HG03064 (cell line): ENCODE measurements around the gene BEAN1.

Experiments used
- ATAC-seq: cut with Tn5 transposase; IDR thresholded peaks from one replicate; pipeline ENCODE4 v1.9.1; 2021; ENCODE audit warnings: low read depth; ENCODE audit not compliant: unreplicated experiment

The BEAN1 gene

DNA sequence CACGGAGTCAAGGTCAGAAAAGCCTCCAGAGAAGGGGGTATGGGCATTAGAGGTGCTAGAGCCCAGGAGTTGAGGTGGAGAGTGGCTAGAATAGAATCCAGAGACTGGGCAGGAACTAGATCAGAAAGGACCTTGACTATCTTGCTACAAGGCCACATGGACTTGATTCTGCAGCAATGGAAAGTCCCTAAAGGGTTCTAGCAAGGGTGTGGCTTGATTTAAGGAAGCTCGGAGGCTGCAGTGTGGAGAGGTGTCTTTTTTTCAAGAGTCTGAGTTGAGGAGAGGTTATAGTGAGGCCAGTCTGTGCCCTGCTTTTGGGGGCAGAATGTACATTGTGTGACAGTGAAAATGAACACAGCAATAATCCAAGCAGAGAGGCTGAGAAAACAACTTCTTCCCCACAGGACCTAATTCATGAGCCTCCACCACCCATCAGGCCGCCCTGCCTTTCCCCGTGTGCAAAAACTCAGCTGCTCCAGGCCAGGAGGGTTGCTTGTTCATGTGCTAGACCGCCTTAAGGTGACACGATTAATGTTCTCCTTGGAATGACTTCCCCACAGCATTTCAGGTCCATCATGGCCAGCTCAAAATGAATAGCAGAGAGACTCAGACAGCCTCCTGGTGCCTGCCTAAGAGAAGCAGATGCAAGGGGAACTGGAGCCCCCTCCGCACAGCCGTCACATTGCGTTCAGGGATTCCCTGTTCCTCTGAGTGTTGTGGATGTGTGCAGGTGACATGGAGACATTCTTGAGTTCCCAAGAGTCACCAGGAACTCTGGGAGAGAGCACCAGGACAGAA, 8.7 kb upstream of the BEAN1 start:
- ATAC-seq: no peak

GRCh38 chr16:66419527-66419926, 7.6 kb upstream of the BEAN1 start:
- no peak for ATAC-seq

DNA sequence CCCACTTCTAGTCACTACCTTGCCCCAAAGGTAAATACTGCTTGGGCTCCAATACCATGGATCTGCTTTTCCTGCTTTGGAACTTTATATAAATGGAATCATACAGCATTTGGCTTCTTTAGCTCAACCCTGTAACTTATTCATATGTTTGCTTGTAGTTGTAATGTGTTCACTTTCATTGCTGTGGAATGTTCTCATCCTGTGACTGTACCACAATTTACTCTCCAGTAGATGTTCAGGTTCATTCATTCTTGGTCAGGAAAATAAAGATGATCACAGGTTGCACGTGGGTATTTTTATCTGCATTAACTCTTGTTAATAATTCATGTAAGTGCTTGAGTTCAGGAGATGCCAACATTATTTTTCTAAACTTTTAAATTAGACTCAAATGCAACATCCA, 6.7 kb upstream of the BEAN1 start:
- ATAC-seq: no peak

DNA sequence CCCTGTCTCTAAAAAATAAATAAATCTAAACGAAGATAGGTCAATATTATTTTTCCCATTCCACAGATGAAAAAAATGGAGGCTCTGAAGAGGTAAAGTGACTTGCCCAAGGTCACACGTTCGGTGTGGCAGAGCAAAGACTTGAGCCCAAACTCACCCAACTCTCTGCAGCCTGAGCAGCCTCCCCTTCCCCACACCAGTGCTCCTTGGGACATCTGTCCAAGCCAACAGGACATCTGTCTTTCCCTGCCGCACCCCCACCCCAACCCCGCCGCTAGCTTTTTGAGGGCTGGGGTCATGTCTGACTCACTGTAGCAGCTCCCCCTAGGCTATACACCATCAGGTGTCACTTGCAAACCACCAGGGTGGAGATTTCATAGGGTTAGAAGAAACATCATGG, 5.2 kb upstream of the BEAN1 start:
- ATAC-seq: no peak

- no peak for ATAC-seq
Measured at GRCh38 chr16:66422366-66422765, 4.7 kb upstream of the BEAN1 start.

- no peak for ATAC-seq
Measured at GRCh38 chr16:66423177-66423576, 3.9 kb upstream of the BEAN1 start.

- ATAC-seq: no peak
Measured at GRCh38 chr16:66425651-66426050, 1.4 kb upstream of the BEAN1 start.

GRCh38 chr16:66426112-66427035, 721 bp upstream of the BEAN1 start:
- ATAC-seq: no peak

DNA sequence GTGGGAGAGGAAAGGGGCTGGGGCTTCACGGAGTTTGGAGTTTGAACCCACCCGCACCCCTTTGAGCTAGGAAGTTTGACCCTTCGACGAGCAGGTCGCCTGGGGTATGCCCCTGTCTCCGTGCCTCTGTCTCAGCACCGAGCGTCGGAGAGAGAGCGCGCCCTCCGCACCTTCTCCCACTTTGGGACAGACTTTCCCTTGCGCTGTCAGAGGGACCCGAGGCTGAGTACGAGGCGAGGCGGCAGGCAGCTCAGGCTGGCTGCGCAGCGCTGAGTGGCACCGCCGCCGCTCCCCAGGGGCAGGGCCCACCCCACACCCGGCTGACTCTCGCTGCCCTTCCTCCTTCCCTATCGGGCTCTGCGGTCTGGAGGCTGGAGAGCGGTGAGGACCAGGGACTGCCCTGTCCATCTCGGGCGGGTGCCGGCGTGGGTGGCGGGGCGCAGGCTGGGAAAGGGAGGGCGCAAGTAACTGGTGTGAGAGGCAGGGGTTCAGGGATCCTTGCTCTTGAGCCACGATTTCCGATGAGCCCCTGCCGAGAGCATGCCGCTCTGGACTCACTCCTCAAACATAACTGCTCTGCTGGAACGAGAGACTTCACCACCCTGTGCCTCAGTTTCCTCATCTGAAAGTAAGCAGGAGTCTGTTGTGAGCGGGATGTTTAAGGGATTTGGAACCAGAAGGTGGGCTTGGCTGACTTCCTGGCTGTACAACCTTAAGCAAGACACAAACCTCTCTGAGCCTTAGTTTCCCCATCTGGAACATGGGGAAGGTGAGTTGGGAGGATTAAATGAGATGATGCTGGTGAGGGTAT, 981 bp downstream of the BEAN1 start:
- ATAC-seq: no peak

GRCh38 chr16:66428682-66429251, 1.7 kb downstream of the BEAN1 start:
- no peak for ATAC-seq

- ATAC-seq: no peak
Measured at GRCh38 chr16:66429290-66429962, 2.3 kb downstream of the BEAN1 start.

- no peak for ATAC-seq
Measured at GRCh38 chr16:66430214-66430613, 3.1 kb downstream of the BEAN1 start.

GRCh38 chr16:66431760-66432159, 4.7 kb downstream of the BEAN1 start:
- no peak for ATAC-seq

DNA sequence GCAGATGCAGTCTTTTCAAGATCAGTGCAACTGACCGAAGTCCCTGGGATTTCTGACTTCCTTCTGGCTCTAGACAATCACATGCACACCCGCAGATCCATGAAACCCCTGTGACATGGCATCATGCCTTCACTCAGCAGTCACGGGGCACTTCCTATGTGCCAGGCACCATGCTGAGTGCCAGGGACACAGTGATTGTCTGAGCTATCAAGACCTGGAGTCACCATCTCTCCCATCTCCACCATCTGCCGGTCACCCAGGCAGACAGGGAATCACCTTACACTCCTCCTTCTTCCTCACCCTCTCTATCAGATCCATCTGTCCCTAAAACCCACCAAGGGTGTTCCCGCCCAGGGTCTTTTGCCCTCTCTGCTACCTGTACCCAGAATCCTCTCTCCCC, 5.3 kb downstream of the BEAN1 start:
- no peak for ATAC-seq

- no peak for ATAC-seq
Measured at GRCh38 chr16:66434619-66435430, 7.7 kb downstream of the BEAN1 start.

DNA sequence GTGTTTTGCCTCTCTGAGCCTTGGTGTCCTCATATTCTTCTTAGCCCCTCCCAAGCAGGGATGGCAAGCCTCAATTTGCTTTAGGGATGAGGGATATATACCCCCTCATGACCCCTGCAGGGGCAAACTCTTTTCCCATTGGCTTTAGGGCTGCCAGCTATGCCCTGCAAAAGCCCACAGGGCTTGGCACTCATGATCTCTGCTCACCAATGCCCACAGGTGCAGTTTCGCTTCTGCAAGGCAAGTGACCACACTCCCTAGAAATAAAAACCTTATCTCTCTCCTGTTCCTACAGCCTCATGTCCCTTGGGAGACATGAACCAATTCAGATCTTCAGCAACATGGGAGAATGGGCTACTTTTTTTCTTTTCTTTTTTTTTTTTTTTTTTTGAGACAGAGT, 8.8 kb downstream of the BEAN1 start:
- no peak for ATAC-seq

DNA sequence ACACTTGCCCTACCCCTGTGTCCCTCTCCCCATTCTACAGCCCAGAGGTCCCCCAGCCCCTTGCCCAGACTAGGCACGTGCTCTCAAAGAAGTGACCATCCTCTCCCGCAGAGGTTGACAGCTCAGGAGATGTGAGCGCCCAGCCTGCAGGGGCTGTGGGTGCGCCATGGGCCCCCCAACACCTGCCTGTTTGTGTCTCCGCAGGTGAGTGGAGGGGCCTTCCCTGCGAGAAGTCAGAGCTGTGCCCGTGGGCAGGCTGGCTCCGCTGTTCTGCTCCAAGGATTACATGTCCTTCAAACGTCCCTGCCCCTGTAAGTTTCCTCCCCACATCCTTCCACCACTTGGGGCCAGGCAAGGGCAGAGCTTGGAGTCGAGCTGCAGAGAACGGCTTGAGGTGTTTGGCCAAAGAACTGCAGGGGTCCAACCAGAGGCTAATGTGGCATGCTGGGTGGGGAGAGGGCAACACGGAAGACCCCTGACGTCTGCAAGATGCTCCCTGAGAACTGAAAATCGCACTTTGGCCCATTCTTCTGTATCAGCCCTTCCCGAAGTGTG, 10.4 kb downstream of the BEAN1 start:
- ATAC-seq: no peak

DNA sequence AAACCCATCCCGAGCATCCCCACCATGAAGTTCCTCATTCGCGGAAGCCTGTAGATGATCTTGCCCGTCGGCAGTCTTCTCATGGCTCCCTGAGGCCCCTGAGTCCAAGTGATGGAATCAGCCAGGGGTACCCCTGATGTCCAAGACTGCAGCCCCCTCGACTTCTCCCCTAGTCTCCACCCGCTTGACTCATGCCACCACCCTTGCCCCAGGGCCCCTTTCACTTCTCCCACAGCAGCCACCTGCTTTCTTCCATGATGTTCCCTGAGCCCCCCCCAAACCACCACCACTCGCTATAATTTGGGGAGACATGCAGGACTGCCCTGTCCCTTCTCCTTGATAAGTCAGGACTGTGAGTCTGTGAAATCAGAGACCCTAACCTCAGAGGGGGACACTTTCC, 11.4 kb downstream of the BEAN1 start:
- no peak for ATAC-seq
